ENCODE results near the gene UBASH3A.
"Not testable (repeated sequence)": the region's sequence is repeated elsewhere in the genome, so short reads cannot be mapped to it uniquely, and the experiment has no call there.

The UBASH3A gene

GRCh38 chr21:42405064-42406013 is 1.6 kb downstream of the UBASH3A start:
- H3K4me3 ChIP-seq (ENCODE audit: low read depth, low read length), result no peak overlapping the region
- in situ Hi-C loops (cut with HindIII; ENCODE audit: low sequenced_read_pairs), result no loop called here
- DNase-seq (ENCODE audit: low read depth, low spot score), result no peak
- TF ChIP-seq CTCF (IDR thresholded peaks at IDR 0.05; ENCODE audit: low read depth, low read length), result no peak

- no peak for DNase-seq (ENCODE audit: low read depth, low spot score)
- in situ Hi-C loops (cut with HindIII; ENCODE audit: low sequenced_read_pairs), result no loop called here
- no peak overlapping the region for H3K4me3 ChIP-seq (ENCODE audit: low read depth, low read length)
- no peak for TF ChIP-seq CTCF (IDR thresholded peaks at IDR 0.05; ENCODE audit: low read depth, low read length)
Measured at GRCh38 chr21:42406201-42406621, 2.5 kb downstream of the UBASH3A start.

- H3K4me3 ChIP-seq (ENCODE audit: low read depth, low read length), result no peak overlapping the region
Measured at GRCh38 chr21:42406866-42407265, 3.2 kb downstream of the UBASH3A start.

GRCh38 chr21:42407476-42407875 is 3.8 kb downstream of the UBASH3A start:
- H3K4me3 ChIP-seq (ENCODE audit: low read depth, low read length), result no peak overlapping the region
- TF ChIP-seq CTCF (IDR thresholded peaks at IDR 0.05; ENCODE audit: low read depth, low read length), result no peak
- DNase-seq (ENCODE audit: low read depth, low spot score), result no peak
- in situ Hi-C loops (cut with HindIII; ENCODE audit: low sequenced_read_pairs), result no loop called here

More at GRCh38 chr21:42406866-42407265, 3.2 kb downstream of the UBASH3A start:
- no peak for TF ChIP-seq CTCF (IDR thresholded peaks at IDR 0.05; ENCODE audit: low read depth, low read length)
- in situ Hi-C loops (cut with HindIII; ENCODE audit: low sequenced_read_pairs), result no loop called here
- DNase-seq (ENCODE audit: low read depth, low spot score), result no peak

- DNase-seq (ENCODE audit: low read depth, low spot score); H3K4me3 ChIP-seq (ENCODE audit: low read depth, low read length); in situ Hi-C loops (cut with HindIII; ENCODE audit: low sequenced_read_pairs): not testable (repeated sequence)
Measured at GRCh38 chr21:42408718-42409117, 5.0 kb downstream of the UBASH3A start.

- in situ Hi-C loops (cut with HindIII; ENCODE audit: low sequenced_read_pairs), result no loop called here
Measured at GRCh38 chr21:42409366-42409765, 5.7 kb downstream of the UBASH3A start.

More at GRCh38 chr21:42409366-42409765, 5.7 kb downstream of the UBASH3A start:
- no peak for TF ChIP-seq CTCF (IDR thresholded peaks at IDR 0.05; ENCODE audit: low read depth, low read length)
- H3K4me3 ChIP-seq (ENCODE audit: low read depth, low read length), result no peak overlapping the region
- DNase-seq (ENCODE audit: low read depth, low spot score), result no peak

All from astrocyte of the spinal cord (primary cell).